HL-60 (cell line): Measurements from ENCODE around the gene TTK.

Experiments used
- CTCF ChIP-seq: IDR thresholded peaks from one replicate; pipeline ENCODE4 v1.5.1; 2011; ENCODE audit warnings: low read length, control low read depth, inconsistent platforms; ENCODE audit not compliant: insufficient read depth
- GABPA ChIP-seq: IDR thresholded peaks from 2 replicates; pipeline ENCODE4 v1.6.1; 2012; ENCODE audit warnings: low read depth
- POLR2AphosphoS5 ChIP-seq: IDR thresholded peaks from 2 replicates; pipeline ENCODE4 v1.6.1; 2012; ENCODE audit warnings: low read depth
- REST ChIP-seq: IDR thresholded peaks from 2 replicates; pipeline ENCODE4 v1.6.1; 2012; ENCODE audit warnings: low read depth; ENCODE audit not compliant: insufficient replicate concordance
- SPI1 ChIP-seq: IDR thresholded peaks from 2 replicates; pipeline ENCODE4 v1.6.1; 2012; ENCODE audit warnings: low read depth, mild to moderate bottlenecking, borderline replicate concordance

GRCh38 chr6:80060774-80061173 is 56.3 kb downstream of the TTK start:
- no peak for TF ChIP-seq CTCF
- TF ChIP-seq REST = no peak
- no peak for TF ChIP-seq SPI1
- no peak for TF ChIP-seq POLR2AphosphoS5
- TF ChIP-seq GABPA = no peak
